Measurements from ENCODE around the gene CAMK1D.
"Not testable (repeated sequence)": the region's sequence is repeated elsewhere in the genome, so short reads cannot be mapped to it uniquely, and the experiment has no call there.

DNA sequence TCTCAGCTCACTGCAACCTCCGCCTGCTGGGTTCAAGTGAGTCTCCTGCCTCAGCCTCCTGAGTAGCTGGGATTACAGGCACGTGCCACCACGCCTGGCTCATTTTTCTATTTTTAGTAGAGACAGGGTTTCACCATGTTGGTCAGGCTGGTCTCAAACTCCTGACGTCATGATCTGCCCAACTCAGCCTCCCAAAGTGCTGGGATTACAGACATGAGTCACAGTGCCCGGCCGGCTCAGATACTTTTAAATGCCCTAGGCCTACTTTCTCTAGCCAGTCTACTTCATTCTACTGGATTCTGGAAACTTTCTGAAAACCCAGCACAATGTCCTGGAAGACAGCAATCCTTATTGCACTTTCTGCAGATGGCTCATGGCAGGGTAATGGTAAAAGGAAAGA is 516.2 kb downstream of the CAMK1D start:
- TF ChIP-seq, protein P1, sequence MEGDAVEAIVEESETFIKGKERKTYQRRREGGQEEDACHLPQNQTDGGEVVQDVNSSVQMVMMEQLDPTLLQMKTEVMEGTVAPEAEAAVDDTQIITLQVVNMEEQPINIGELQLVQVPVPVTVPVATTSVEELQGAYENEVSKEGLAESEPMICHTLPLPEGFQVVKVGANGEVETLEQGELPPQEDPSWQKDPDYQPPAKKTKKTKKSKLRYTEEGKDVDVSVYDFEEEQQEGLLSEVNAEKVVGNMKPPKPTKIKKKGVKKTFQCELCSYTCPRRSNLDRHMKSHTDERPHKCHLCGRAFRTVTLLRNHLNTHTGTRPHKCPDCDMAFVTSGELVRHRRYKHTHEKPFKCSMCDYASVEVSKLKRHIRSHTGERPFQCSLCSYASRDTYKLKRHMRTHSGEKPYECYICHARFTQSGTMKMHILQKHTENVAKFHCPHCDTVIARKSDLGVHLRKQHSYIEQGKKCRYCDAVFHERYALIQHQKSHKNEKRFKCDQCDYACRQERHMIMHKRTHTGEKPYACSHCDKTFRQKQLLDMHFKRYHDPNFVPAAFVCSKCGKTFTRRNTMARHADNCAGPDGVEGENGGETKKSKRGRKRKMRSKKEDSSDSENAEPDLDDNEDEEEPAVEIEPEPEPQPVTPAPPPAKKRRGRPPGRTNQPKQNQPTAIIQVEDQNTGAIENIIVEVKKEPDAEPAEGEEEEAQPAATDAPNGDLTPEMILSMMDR (IDR thresholded peaks at IDR 0.05; ENCODE audit: low read length) = not testable (repeated sequence)
- TF ChIP-seq EZH2 (IDR thresholded peaks at IDR 0.05; ENCODE audit: borderline replicate concordance, low read length) = not testable (repeated sequence)
